HEK293T (cell line): ENCODE measurements around the gene PXDN.

Experiments
- CTBP1 ChIP-seq: fragments of 450-650 bp; IDR thresholded peaks from 2 replicates; pipeline ENCODE4 v1.6.1; 2016; ENCODE audit warnings: borderline replicate concordance
- ELF4 ChIP-seq: fragments of 450-650 bp; IDR thresholded peaks from 2 replicates; pipeline ENCODE4 v1.6.1; 2017; ENCODE audit warnings: antibody characterized with exemption
- FOXA1 ChIP-seq: fragments of 450-650 bp; IDR thresholded peaks from 2 replicates; pipeline ENCODE4 v1.6.1; 2016; ENCODE audit warnings: mild to moderate bottlenecking
- FOXM1 ChIP-seq: fragments of 450-650 bp; IDR thresholded peaks from 2 replicates; pipeline ENCODE4 v1.6.1; 2017; ENCODE audit warnings: mild to moderate bottlenecking, borderline replicate concordance
- HDGF ChIP-seq: fragments of 450-650 bp; IDR thresholded peaks from 2 replicates; pipeline ENCODE4 v1.6.1; 2017; ENCODE audit warnings: antibody characterized with exemption, borderline replicate concordance
- NFRKB ChIP-seq: fragments of 450-650 bp; IDR thresholded peaks from 2 replicates; pipeline ENCODE4 v1.6.1; 2016; ENCODE audit warnings: mild to moderate bottlenecking, moderate library complexity
- SP1 ChIP-seq: fragments of 450-650 bp; IDR thresholded peaks from 2 replicates; pipeline ENCODE4 v1.6.1; 2017
- SUZ12 ChIP-seq: fragments of 450-650 bp; IDR thresholded peaks from 2 replicates; pipeline ENCODE4 v1.6.1; 2016; ENCODE audit warnings: mild to moderate bottlenecking
- TARDBP ChIP-seq: fragments of 450-650 bp; IDR thresholded peaks from 2 replicates; pipeline ENCODE4 v1.6.1; 2016

GRCh38 chr2:1793001-1793867 is 48.9 kb upstream of the PXDN start:
- TF ChIP-seq TARDBP (no peak), FOXM1 (no peak), NFRKB (no peak), SUZ12 (no peak), CTBP1 (no peak), ELF4 (no peak), FOXA1 (no peak), SP1 (no peak), HDGF (no peak)
